Measurements from ENCODE around the gene PKDREJ. TPM values are rescaled to one million over a fixed set of nuclear protein-coding genes. Genes with fewer than 3 reads are reported as not detected.
A peak's percentile ranks its signal among the peaks of the same experiment; 100 is the strongest.

Gene PKDREJ
- total and polyA plus RNA-seq, 4 experiments from 2014 or later = not detected

DNA sequence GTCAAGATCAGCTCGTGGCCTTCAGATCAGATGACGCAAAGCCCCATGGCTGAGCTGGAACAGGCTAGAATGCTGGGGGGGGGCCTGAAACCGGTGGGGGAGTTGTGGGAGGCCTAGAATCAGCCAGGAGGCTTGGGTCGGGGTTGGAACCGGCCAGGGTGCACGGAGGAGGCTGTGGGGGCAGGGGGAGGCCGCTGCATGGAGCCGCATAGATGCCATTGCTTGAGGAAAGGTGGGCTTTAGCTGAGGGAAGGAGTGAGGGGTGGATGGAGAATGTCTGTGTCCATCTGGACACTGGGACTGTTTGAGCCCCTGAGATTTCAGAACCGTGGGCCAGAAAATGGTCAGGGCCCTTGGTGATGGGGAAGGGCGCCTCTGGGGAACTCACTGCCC is 38.2 kb downstream of the PKDREJ start:
- no peaks in the 10 kb centered on the region for H3K27me3 Mint-ChIP-seq
- H3K4me1 ChIP-seq (ENCODE audit: insufficient read depth, low read length) = no peaks in the 10 kb centered on the region
- peaks cover 0 to 3% (median under 1%) of the 10 kb centered on the region in 4 donors for H3K4me1 Mint-ChIP-seq
- no peak overlapping the region for H3K4me3 ChIP-seq (ENCODE audit: low read length in 2 of 2)
- ChIA-PET CTCF (ENCODE audit: partially characterized antibody) (no interaction called here), POLR2A (ENCODE audit: partially characterized antibody) (no interaction called here)
- no peaks in the 10 kb centered on the region for H3K27me3 ChIP-seq (ENCODE audit: insufficient read depth, low read length)
- H3K36me3 ChIP-seq (ENCODE audit: insufficient read depth, low read length) = no peaks in the 10 kb centered on the region
- no peak overlapping the region for H3K27ac Mint-ChIP-seq
- H3K9me3 ChIP-seq (ENCODE audit: control insufficient read depth in 1 of 2, low read length in 2 of 2) = no peaks in the 10 kb centered on the region
- no peak overlapping the region for H3K4me3 Mint-ChIP-seq
- no peaks in the 10 kb centered on the region for H3K9me3 Mint-ChIP-seq
- DNase-seq = no peak
- peaks cover 14% of the 10 kb centered on the region in 2 donors for H3K36me3 Mint-ChIP-seq
- intact Hi-C loops (cut with micrococcal nuclease) = no loop called here
- H3K27ac ChIP-seq (ENCODE audit: low read depth, low read length) = no peak overlapping the region

DNA sequence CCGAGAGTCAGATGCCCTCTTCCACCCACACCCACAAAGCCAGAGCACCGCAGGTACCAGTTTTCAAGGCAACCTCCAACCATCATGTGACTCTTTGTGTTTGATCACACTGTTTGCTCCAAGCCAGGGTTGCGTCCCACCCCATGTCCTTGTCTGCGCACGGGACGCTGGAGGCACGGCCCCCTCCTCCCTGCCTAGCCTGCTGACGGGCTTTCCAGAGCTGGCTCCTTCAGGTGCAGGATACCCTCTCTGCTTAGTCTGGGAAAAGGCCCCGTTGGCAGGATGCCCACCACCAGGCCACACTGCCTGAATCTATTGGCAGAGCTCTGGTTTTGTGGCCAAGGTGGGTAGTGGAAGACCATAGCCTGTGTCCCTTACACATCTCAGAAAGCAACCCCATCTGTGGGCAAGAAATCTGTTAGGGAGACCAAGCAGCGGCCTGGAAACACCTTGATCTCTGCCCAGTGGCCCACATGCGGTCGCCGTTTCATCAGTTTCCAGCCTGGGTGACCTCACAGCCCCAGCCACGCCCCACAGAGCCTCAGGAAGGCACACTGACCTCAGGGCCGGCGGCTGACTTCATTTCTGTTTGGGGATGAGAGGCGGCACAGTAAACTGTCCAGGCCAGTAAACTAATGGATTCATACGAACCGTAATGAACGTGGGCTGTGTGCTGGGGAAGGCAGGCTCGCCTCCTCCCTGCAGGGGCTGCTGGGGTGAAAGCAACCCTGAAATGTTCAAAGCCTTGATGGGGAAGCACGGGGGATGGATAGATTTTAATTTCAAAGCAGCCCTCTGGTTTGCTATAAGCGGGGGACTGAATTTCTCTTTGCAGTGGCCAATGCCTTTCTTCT is 38.9 kb downstream of the PKDREJ start:
- no peaks in the 10 kb centered on the region for H3K27me3 ChIP-seq (ENCODE audit: insufficient read depth, low read length)
- H3K9me3 ChIP-seq (ENCODE audit: control insufficient read depth in 1 of 2, low read length in 2 of 2) = no peaks in the 10 kb centered on the region
- H3K27me3 Mint-ChIP-seq = no peaks in the 10 kb centered on the region
- intact Hi-C loops (cut with micrococcal nuclease) = no loop called here
- no peak overlapping the region for H3K27ac ChIP-seq (ENCODE audit: low read depth, low read length)
- H3K36me3 Mint-ChIP-seq = peaks cover 19 to 20% of the 10 kb centered on the region in 2 donors
- H3K27ac Mint-ChIP-seq = no peak overlapping the region
- H3K9me3 Mint-ChIP-seq = no peaks in the 10 kb centered on the region
- H3K4me1 ChIP-seq (ENCODE audit: insufficient read depth, low read length) = peaks cover 6% of the 10 kb centered on the region
- H3K4me3 ChIP-seq (ENCODE audit: low read length in 2 of 2) = no peak overlapping the region
- POLR2A ChIA-PET (ENCODE audit: partially characterized antibody) = no interaction called here
- CTCF ChIA-PET (ENCODE audit: partially characterized antibody) = no interaction called here
- H3K4me1 Mint-ChIP-seq = peaks cover 2 to 9% (median 6%) of the 10 kb centered on the region in 4 donors
- DNase-seq = no peak
- H3K4me3 Mint-ChIP-seq = no peak overlapping the region
- no peaks in the 10 kb centered on the region for H3K36me3 ChIP-seq (ENCODE audit: insufficient read depth, low read length)

DNA sequence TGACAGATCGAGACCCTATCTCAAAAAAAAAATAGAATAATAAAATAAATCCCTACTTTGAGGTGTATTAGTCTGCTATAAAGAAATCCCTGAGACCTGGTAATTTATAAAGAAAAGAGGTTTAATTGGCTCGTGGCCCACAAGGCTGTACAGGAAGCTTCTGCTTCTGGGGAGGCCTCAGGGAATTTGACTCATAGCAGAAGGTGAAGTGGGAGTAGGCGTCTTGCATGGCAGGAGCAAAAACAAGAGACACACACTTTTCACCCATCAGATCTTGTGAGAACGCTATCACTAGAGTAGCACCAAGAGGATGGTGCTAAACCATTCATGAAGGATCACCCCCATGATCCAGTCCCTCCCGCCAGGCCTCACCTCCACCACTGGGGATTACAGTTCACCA is 42.2 kb downstream of the PKDREJ start:
- H3K36me3 Mint-ChIP-seq = peaks cover 35 to 37% of the 10 kb centered on the region in 2 donors
- H3K4me3 Mint-ChIP-seq = no peak overlapping the region

DNA sequence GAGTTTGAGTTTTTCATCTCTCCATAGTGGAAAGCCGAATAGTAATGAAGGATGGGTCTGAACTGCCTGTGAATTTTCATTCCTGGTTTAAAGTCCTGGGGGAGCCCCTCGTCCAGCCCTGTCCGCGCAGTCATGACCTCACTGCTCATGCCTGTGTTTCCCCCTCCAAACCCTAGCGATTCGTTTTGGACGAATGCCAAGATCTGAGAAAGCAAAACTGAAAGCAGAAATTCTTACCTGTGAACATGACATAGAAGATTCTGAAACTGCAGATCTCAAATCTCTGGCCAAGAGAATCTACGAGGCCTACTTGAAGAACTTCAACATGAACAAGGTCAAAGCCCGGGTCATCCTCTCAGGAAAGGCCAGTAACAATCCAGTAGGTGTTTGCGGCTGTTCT is 43.5 kb downstream of the PKDREJ start:
- CTCF ChIA-PET (ENCODE audit: partially characterized antibody) = no interaction called here
- H3K27ac Mint-ChIP-seq = peak overlapping the region in 5 of 7 donors; percentile 20 to 88 (median 74)
- Histone ChIP-seq H3K4me3 (ENCODE audit: low read length in 2 of 2) (no peak overlapping the region), H3K4me1 (ENCODE audit: insufficient read depth, low read length) (peaks cover 7% of the 10 kb centered on the region), H3K36me3 (ENCODE audit: insufficient read depth, low read length) (peaks cover 9% of the 10 kb centered on the region), H3K27me3 (ENCODE audit: insufficient read depth, low read length) (no peaks in the 10 kb centered on the region), H3K27ac (ENCODE audit: low read depth, low read length) (no peak overlapping the region), H3K9me3 (ENCODE audit: control insufficient read depth in 1 of 2, low read length in 2 of 2) (no peaks in the 10 kb centered on the region)
- POLR2A ChIA-PET (ENCODE audit: partially characterized antibody) = no interaction called here
- H3K9me3 Mint-ChIP-seq = no peaks in the 10 kb centered on the region
- H3K4me1 Mint-ChIP-seq = peaks cover 2 to 9% (median 8%) of the 10 kb centered on the region in 4 donors
- peak overlapping the region in 1 of 8 donors; percentile 61 for H3K4me3 Mint-ChIP-seq
- intact Hi-C loops (cut with micrococcal nuclease) = no loop called here
- DNase-seq = peak in 2 of 5 donors; percentile 10 to 13
- no peaks in the 10 kb centered on the region for H3K27me3 Mint-ChIP-seq
- peaks cover 42 to 43% of the 10 kb centered on the region in 2 donors for H3K36me3 Mint-ChIP-seq

More for the DNA sequence above, 42.2 kb downstream of the PKDREJ start:
- H3K27ac ChIP-seq (ENCODE audit: low read depth, low read length) = no peak overlapping the region
- peaks cover 9% of the 10 kb centered on the region for H3K36me3 ChIP-seq (ENCODE audit: insufficient read depth, low read length)
- Mint-ChIP-seq H3K4me1 (peaks cover 2 to 11% (median 8%) of the 10 kb centered on the region in 4 donors), H3K27ac (peak overlapping the region in 2 of 7 donors; percentile 29 to 46), H3K27me3 (no peaks in the 10 kb centered on the region), H3K9me3 (no peaks in the 10 kb centered on the region)
- DNase-seq = no peak
- ChIA-PET CTCF (ENCODE audit: partially characterized antibody) (no interaction called here), POLR2A (ENCODE audit: partially characterized antibody) (no interaction called here)
- no peaks in the 10 kb centered on the region for H3K27me3 ChIP-seq (ENCODE audit: insufficient read depth, low read length)
- H3K4me1 ChIP-seq (ENCODE audit: insufficient read depth, low read length) = peaks cover 7% of the 10 kb centered on the region
- H3K4me3 ChIP-seq (ENCODE audit: low read length in 2 of 2) = no peak overlapping the region
- no peaks in the 10 kb centered on the region for H3K9me3 ChIP-seq (ENCODE audit: control insufficient read depth in 1 of 2, low read length in 2 of 2)
- intact Hi-C loops (cut with micrococcal nuclease) = no loop called here

DNA sequence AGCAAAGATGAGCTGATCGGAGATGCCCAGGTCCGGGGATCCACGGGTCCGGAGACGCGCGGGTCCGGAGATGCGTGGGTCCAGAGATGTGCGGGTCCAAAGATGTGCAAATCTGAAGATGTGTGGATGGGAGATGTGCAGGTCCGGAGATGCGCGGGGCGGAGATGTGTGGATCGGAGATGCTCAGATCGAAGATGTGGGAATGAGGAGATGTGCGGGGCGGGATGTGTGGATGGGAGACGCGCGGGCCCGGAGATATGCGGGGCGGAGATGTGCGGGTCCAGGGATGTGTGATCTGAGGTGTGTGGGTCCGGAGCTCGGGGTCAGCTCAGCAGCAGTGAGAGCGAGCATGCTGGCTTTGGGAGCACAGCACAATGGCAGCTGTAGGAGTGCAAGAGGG is 48.5 kb downstream of the PKDREJ start:
- Mint-ChIP-seq H3K27me3 (no peaks in the 10 kb centered on the region), H3K4me3 (no peak overlapping the region), H3K27ac (peak overlapping the region in 1 of 7 donors; percentile 90), H3K9me3 (peaks cover 0 to 10% (median under 1%) of the 10 kb centered on the region in 8 donors), H3K36me3 (peaks cover 67 to 74% of the 10 kb centered on the region in 2 donors), H3K4me1 (peaks cover 1 to 9% (median 5%) of the 10 kb centered on the region in 4 donors)
- intact Hi-C loops (cut with micrococcal nuclease) = no loop called here
- ChIA-PET POLR2A (ENCODE audit: partially characterized antibody) (no interaction called here), CTCF (ENCODE audit: partially characterized antibody) (no interaction called here)
- H3K9me3 ChIP-seq (ENCODE audit: control insufficient read depth in 1 of 2, low read length in 2 of 2) = no peaks in the 10 kb centered on the region
- no peak overlapping the region for H3K4me3 ChIP-seq (ENCODE audit: low read length in 2 of 2)
- peaks cover 9% of the 10 kb centered on the region for H3K36me3 ChIP-seq (ENCODE audit: insufficient read depth, low read length)
- no peaks in the 10 kb centered on the region for H3K27me3 ChIP-seq (ENCODE audit: insufficient read depth, low read length)
- no peak overlapping the region for H3K27ac ChIP-seq (ENCODE audit: low read depth, low read length)
- no peak for DNase-seq
- peaks cover 4% of the 10 kb centered on the region for H3K4me1 ChIP-seq (ENCODE audit: insufficient read depth, low read length)

DNA sequence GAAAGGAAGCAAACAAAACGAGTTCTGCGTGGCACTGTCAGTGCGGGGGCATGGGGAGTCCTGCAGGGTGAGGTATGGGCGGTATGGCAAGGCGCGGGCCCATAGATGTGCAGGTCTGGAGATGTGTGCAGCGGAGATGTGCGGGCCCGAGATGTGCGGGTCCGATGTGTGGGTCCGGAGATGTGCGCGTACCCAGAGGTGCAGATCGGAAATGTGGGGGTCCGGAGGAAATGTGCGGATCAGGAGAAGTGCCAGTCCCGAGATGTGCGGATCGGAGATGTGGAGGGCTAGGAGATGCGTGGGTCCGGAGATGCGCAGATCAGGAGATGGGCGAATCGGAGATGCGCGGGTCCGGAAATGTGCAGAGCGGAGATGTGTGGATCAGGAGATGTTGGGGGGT is 49.0 kb downstream of the PKDREJ start:
- no peak for DNase-seq

DNA sequence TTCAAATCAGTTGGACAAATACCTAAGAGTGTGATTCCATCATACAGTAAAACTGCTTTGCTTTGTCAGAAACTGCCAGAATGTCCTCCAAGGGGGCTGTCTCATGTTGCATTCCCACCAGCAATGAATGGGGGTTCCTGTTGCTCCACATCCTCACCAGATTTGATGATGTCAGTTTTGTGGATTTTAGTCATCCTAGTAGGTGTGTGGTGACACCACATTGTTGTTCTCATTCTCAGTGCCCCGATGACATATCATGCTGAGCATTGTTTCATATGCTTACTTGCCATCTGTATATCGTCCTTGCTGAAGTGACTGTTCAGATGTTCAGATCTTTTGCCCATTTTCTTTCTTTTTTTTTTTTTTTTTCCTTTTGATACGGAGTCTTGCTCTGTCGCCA is 50.1 kb downstream of the PKDREJ start:
- H3K4me1 ChIP-seq (ENCODE audit: insufficient read depth, low read length) = no peaks in the 10 kb centered on the region
- no peak overlapping the region for H3K27ac ChIP-seq (ENCODE audit: low read depth, low read length)
- H3K36me3 ChIP-seq (ENCODE audit: insufficient read depth, low read length) = peaks cover 9% of the 10 kb centered on the region
- Mint-ChIP-seq H3K36me3 (peaks cover 73 to 78% of the 10 kb centered on the region in 2 donors), H3K9me3 (peaks cover 0 to 22% (median 13%) of the 10 kb centered on the region in 8 donors), H3K27ac (no peak overlapping the region), H3K4me1 (peaks cover 0 to 4% (median 0%) of the 10 kb centered on the region in 4 donors), H3K27me3 (no peaks in the 10 kb centered on the region), H3K4me3 (no peak overlapping the region)
- H3K27me3 ChIP-seq (ENCODE audit: insufficient read depth, low read length) = no peaks in the 10 kb centered on the region
- ChIA-PET POLR2A (ENCODE audit: partially characterized antibody) (no interaction called here), CTCF (ENCODE audit: partially characterized antibody) (no interaction called here)
- no peak for DNase-seq
- peaks cover 0 to 5% of the 10 kb centered on the region in 2 donors for H3K9me3 ChIP-seq (ENCODE audit: control insufficient read depth in 1 of 2, low read length in 2 of 2)
- intact Hi-C loops (cut with micrococcal nuclease) = no loop called here
- no peak overlapping the region for H3K4me3 ChIP-seq (ENCODE audit: low read length in 2 of 2)

More for the DNA sequence above, 49.0 kb downstream of the PKDREJ start:
- Histone ChIP-seq H3K36me3 (ENCODE audit: insufficient read depth, low read length) (peaks cover 9% of the 10 kb centered on the region), H3K9me3 (ENCODE audit: control insufficient read depth in 1 of 2, low read length in 2 of 2) (no peaks in the 10 kb centered on the region), H3K27me3 (ENCODE audit: insufficient read depth, low read length) (no peaks in the 10 kb centered on the region), H3K4me3 (ENCODE audit: low read length in 2 of 2) (no peak overlapping the region), H3K27ac (ENCODE audit: low read depth, low read length) (no peak overlapping the region), H3K4me1 (ENCODE audit: insufficient read depth, low read length) (no peaks in the 10 kb centered on the region)
- no peaks in the 10 kb centered on the region for H3K27me3 Mint-ChIP-seq
- intact Hi-C loops (cut with micrococcal nuclease) = no loop called here
- no peak overlapping the region for H3K4me3 Mint-ChIP-seq
- POLR2A ChIA-PET (ENCODE audit: partially characterized antibody) = no interaction called here
- peak overlapping the region in 2 of 7 donors; percentile 8 to 36 for H3K27ac Mint-ChIP-seq
- CTCF ChIA-PET (ENCODE audit: partially characterized antibody) = no interaction called here
- H3K9me3 Mint-ChIP-seq = peaks cover 0 to 14% (median 5%) of the 10 kb centered on the region in 8 donors
- peaks cover 67 to 74% of the 10 kb centered on the region in 2 donors for H3K36me3 Mint-ChIP-seq
- peaks cover 0 to 5% (median under 1%) of the 10 kb centered on the region in 4 donors for H3K4me1 Mint-ChIP-seq
